Measurements from ENCODE around the gene CDYL2.

CDYL2 gene

DNA sequence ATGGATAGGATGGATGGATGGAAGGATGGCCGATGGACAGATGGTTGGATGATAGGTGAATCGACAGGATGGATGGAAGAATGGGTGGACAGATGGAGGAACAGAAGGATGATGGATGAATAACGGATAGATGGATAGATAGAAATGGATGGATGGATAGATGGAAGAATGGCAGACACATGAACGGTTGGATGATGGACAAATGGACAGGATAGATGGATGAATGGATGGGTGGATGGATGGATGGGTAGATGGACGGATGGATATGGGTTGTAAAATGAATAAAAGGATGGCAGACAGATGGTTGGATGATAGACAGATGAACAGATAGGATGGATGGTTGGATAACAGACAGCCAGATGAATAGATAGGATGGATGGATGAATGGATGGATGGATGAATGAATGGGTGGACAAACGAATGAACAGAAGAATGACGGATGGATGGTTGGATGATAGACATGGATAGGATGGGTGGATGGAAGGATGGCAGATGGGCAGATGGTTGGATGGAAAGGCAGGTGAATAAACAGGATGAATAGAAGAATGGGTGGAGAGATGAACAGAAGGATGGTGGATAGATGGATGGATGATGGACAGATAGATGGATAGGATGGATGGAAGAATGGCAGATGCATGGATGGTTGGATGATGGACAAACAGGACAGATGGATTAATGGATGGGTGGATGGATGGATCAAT, 207.7 kb downstream of the CDYL2 start:
- TF ChIP-seq CTCF (conservative IDR thresholded peaks at IDR 0.05) (no peak), ZFX (IDR thresholded peaks at IDR 0.05) (no peak)

GRCh38 chr16:80594756-80595155, 209.6 kb downstream of the CDYL2 start:
- H3K27ac ChIP-seq: no peak overlapping the region
- no peak for TF ChIP-seq CTCF (conservative IDR thresholded peaks at IDR 0.05)

More for the DNA sequence above, 207.7 kb downstream of the CDYL2 start:
- no peak overlapping the region for H3K27ac ChIP-seq

DNA sequence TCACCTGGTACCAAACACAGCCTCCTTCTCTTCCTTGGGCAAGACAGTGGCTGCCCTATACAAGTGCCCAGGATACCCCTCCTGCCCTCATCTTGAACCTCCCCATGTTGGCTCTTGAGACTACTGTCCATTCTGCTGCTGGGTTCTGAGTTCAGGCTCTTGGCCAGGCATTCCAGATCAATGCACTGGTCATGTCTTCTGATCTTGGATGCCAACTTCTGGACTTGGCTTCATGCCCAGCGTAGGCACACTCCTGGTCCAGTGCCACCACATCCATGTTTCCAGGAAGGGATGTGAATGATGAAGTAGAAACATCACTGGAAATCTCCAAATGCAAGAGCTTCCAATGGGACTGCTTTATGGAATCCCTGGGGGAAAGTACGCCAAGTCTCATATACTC, 212.1 kb downstream of the CDYL2 start:
- H3K27ac ChIP-seq: no peak overlapping the region
- TF ChIP-seq ZFX (IDR thresholded peaks at IDR 0.05) (no peak), CTCF (conservative IDR thresholded peaks at IDR 0.05) (no peak)

DNA sequence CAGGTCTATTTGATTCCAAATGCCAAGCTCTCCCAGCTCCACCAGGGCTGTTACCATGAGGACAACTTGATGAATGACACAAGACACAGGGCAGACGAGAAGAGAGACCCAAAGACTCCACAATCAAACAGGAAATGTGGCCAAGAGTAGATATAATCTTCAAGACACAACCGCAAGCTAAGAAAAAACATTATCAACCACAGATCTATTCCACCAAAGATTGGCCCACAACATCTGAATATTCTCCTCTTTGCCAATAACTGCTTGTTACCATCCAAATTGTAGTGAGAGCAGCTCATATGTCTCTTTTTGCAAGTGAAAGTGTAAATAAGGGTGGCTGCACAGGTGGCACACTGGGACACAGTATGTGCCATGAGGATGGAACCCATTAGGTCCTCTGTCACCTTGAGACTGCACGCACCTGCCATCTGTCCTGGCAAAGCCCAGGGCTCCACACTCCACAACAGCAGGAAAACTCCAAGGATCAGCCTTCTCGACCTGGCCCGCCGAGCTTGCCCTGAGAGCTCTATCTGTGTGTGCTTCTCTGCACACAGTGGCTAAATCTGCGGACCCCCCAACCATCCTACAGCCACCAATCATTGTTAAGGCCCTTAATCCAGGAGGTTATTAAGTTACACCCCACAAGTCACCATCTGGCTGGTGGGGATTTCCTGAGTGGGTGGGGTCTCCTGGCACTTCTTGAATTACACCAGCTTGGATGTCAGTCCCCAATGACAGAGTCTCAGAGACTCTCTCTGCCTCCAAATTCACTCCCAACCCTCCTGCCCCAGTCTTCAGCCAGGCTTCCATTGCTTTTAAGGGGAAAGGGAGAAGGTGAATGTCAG, 213.1 kb downstream of the CDYL2 start:
- no peak for TF ChIP-seq ZFX (IDR thresholded peaks at IDR 0.05)

DNA sequence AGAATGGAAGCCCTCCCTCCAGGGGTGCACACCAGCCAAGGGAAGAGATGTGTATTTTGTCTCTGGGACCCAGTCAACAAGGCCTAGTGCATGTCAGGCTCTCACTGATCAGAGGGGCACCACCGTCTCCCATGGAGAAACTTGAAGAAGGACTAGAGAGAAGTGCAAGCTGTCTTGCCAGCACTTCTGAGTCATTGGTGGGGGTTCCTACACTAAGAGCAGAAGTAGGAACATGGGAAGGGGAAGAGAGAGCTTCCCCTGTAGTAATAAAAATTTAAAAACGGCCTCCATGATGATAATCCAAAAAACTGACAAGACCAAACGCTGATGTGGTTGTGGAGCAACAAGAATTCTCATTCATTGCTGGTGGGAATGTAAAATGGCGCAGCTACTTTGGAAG, 217.3 kb downstream of the CDYL2 start:
- no peak overlapping the region for H3K27ac ChIP-seq
- TF ChIP-seq CTCF (conservative IDR thresholded peaks at IDR 0.05): no peak
- TF ChIP-seq ZFX (IDR thresholded peaks at IDR 0.05): no peak

More for the DNA sequence above, 213.1 kb downstream of the CDYL2 start:
- no peak overlapping the region for H3K27ac ChIP-seq

DNA sequence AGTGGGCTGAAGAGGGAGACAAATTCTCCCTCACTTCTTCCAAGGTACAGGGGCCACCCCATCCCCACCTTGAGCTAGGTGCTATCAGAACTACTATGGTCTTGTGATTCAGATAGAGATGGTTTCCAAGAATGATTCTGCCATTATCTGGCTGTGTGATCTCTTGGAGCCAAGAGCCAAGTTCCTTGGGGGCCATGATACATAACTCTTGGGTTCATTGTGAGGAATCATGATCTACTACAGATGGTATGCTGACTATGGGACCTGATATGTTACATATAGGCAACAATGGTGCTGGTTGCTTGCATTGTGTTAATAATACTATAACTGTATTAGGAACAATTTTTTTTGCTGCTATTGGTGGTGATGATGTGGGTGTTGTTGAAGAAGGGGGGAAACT, 217.9 kb downstream of the CDYL2 start:
- TF ChIP-seq ZFX (IDR thresholded peaks at IDR 0.05) (no peak), CTCF (conservative IDR thresholded peaks at IDR 0.05) (no peak)
- H3K27ac ChIP-seq: no peak overlapping the region

DNA sequence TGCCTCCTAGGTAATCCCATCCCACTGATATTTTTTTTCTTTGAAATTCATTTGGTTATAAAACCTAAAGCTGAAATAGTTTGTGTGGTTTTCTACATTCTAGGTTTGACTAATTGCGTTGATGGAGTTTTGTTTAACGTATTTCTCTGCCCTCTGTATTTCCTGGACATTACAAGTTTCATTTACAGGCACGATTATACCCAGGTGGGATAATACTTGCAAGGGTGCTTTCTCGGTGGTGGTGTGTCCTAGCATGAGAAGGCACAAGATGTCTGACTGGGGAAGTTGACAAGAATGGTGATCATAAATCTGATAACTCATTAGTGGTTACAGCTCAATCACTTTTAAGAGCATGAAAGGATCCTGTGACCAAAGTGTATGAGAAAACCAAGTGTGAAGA, 218.6 kb downstream of the CDYL2 start:
- H3K27ac ChIP-seq: no peak overlapping the region
- TF ChIP-seq CTCF (conservative IDR thresholded peaks at IDR 0.05) (no peak), ZFX (IDR thresholded peaks at IDR 0.05) (no peak)

Measured in C4-2B (cell line).